ENCODE results near the gene SRGAP1.
"Not testable (repeated sequence)": the region's sequence is repeated elsewhere in the genome, so short reads cannot be mapped to it uniquely, and the experiment has no call there.

Gene SRGAP1

GRCh38 chr12:64085996-64086395 lies 241.5 kb downstream of the SRGAP1 start:
- DNase-seq (ENCODE audit: low read depth): peak; percentile 72

- no peak for DNase-seq (ENCODE audit: low read depth)
These were observed 242.4 kb downstream of the SRGAP1 start for GRCh38 chr12:64086946-64087345.

- no peak for DNase-seq (ENCODE audit: low read depth)
These were observed 243.3 kb downstream of the SRGAP1 start for GRCh38 chr12:64087761-64088160.

GRCh38 chr12:64088431-64089349 lies 244.2 kb downstream of the SRGAP1 start:
- peak; percentile 89 for DNase-seq (ENCODE audit: low read depth)

GRCh38 chr12:64090047-64090446 lies 245.5 kb downstream of the SRGAP1 start:
- DNase-seq (ENCODE audit: low read depth): no peak

GRCh38 chr12:64091186-64091585 lies 246.7 kb downstream of the SRGAP1 start:
- no peak for DNase-seq (ENCODE audit: low read depth)

- no peak for DNase-seq (ENCODE audit: low read depth)
These were observed 248.2 kb downstream of the SRGAP1 start for GRCh38 chr12:64092507-64093196.

- DNase-seq (ENCODE audit: low read depth): no peak
These were observed 249.2 kb downstream of the SRGAP1 start for GRCh38 chr12:64093689-64094088.

GRCh38 chr12:64097366-64098105 lies 253.0 kb downstream of the SRGAP1 start:
- no peak for DNase-seq (ENCODE audit: low read depth)

GRCh38 chr12:64098709-64099354 lies 254.3 kb downstream of the SRGAP1 start:
- peak; percentile 42 for DNase-seq (ENCODE audit: low read depth)

GRCh38 chr12:64099397-64099796 lies 254.9 kb downstream of the SRGAP1 start:
- peak; percentile 76 for DNase-seq (ENCODE audit: low read depth)

- DNase-seq (ENCODE audit: low read depth): no peak
These were observed 257.8 kb downstream of the SRGAP1 start for GRCh38 chr12:64102339-64102738.

- DNase-seq (ENCODE audit: low read depth): peak; percentile 51
These were observed 259.6 kb downstream of the SRGAP1 start for GRCh38 chr12:64103825-64104740.

- DNase-seq (ENCODE audit: low read depth): no peak
These were observed 260.5 kb downstream of the SRGAP1 start for GRCh38 chr12:64105026-64105425.

- DNase-seq (ENCODE audit: low read depth): no peak
These were observed 263.3 kb downstream of the SRGAP1 start for GRCh38 chr12:64107776-64108175.

- no peak for DNase-seq (ENCODE audit: low read depth)
These were observed 265.2 kb downstream of the SRGAP1 start for GRCh38 chr12:64109706-64110105.

GRCh38 chr12:64110864-64111263 lies 266.4 kb downstream of the SRGAP1 start:
- no peak for DNase-seq (ENCODE audit: low read depth)

GRCh38 chr12:64116969-64117368 lies 272.5 kb downstream of the SRGAP1 start:
- DNase-seq (ENCODE audit: low read depth): no peak

- DNase-seq (ENCODE audit: low read depth): no peak
These were observed 276.1 kb downstream of the SRGAP1 start for GRCh38 chr12:64120568-64120967.

GRCh38 chr12:64121086-64121485 lies 276.6 kb downstream of the SRGAP1 start:
- not testable (repeated sequence) for DNase-seq (ENCODE audit: low read depth)

GRCh38 chr12:64122154-64122553 lies 277.7 kb downstream of the SRGAP1 start:
- DNase-seq (ENCODE audit: low read depth): no peak
